C4-2B (cell line): ENCODE results near the gene CPE.

Experiments
- CTCF ChIP-seq: fragments of 450-650 bp; conservative IDR thresholded peaks from 2 replicates; pipeline ENCODE4 v1.5.1; 2017; ENCODE audit warnings: mild to moderate bottlenecking
- ZFX ChIP-seq: fragments of 450-650 bp; IDR thresholded peaks from 2 replicates; pipeline ENCODE4 v1.6.1; 2017

DNA sequence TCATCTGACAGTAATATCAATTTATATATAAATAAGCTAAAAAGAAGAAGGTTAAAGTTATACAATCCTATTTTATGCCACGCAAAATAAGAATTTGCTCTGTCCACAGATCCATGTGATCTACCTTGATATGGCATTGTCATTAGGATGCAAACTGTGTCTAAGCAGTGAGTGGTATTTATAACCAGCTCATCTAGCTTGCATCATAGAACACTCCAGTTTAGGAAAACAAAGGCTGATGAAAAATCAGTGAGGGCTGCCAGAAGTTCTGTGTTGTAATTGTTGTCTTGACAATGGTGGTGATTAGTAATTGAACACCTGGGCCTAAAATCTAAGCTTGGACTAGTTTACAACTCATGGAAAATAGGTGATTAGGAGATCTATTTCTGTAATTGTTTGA lies 111.0 kb downstream of the CPE start:
- TF ChIP-seq CTCF (no peak), ZFX (no peak)
